SH-SY5Y (cell line): ENCODE measurements around the gene BSDC1.

ENCODE experiments used
- GATA2 ChIP-seq: IDR thresholded peaks from 2 replicates; pipeline ENCODE4 v1.6.1; 2011; ENCODE audit warnings: mild to moderate bottlenecking, low read depth, low read length
- GATA3 ChIP-seq: IDR thresholded peaks from 2 replicates; pipeline ENCODE4 v1.6.1; 2011; ENCODE audit warnings: low read depth, mild to moderate bottlenecking, low read length, moderate library complexity

DNA sequence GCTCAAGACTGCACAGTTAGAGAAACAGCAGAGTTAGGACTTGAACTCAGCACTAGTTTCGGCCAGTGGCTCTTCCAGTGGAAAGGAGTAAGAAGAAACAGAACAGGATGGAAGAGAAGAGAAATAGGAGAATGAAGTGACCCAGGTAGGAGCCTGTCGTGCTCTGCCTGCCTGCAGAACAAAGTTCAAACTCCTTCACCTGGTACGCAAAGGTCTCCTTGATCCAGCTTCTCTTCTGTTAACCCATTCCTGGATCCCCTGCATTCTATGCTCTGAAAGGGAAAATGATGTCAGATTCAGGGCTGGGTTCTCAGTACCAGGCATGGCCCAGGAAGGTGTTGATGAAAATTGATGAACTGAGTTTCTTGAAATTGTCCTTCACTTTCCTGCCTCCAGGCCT lies 35.8 kb downstream of the BSDC1 start:
- TF ChIP-seq GATA2 (no peak), GATA3 (no peak)
